ENCODE results near the gene TMUB2. TPM values are rescaled to one million over a fixed set of nuclear protein-coding genes. Genes with fewer than 3 reads are reported as not detected.
A peak's percentile ranks its signal among the peaks of the same experiment; 100 is the strongest.

The TMUB2 gene
- total and polyA plus RNA-seq, 2 of the 13 experiments (the other 11 are each of a cell fraction or from before 2014, with no cell fraction given) = 26.9 to 50.8 TPM

- Histone ChIP-seq H3K27me3 (ENCODE audit: control insufficient read depth in 1 of 2, insufficient read depth in 2 of 2, low read length in 2 of 2) (no peaks in the 10 kb centered on the region; a peak in 1 of 5 replicates), H4K20me1 (ENCODE audit: insufficient read depth, low read length) (peaks cover 5% of the 10 kb centered on the region; the same call in 1 of the 2 replicates), H3K9ac (ENCODE audit: insufficient read depth, low read depth, low read length) (no peak overlapping the region), H3K27ac (ENCODE audit: extremely low read length, insufficient read depth, low read length) (peak overlapping the region; percentile 87), H3K36me3 (replicated peaks in 1 of 2; ENCODE audit: control insufficient read depth in 1 of 2, insufficient read depth in 2 of 2, low read length in 2 of 2) (peaks cover 3 to 23% of the 10 kb centered on the region in 2 experiments; a peak in 4 of 5 replicates), H3K9me3 (ENCODE audit: low read length) (no peaks in the 10 kb centered on the region), H2AFZ (ENCODE audit: low read length) (no peak overlapping the region), H3K4me1 (ENCODE audit: insufficient read depth, low read length) (peaks cover 50% of the 10 kb centered on the region), H3K79me2 (ENCODE audit: insufficient read depth, low read length) (peaks cover 27% of the 10 kb centered on the region), H3K4me2 (ENCODE audit: low read depth, low read length) (no peak overlapping the region), H3K4me3 (replicated peaks in 1 of 3; ENCODE audit: insufficient read depth in 1 of 3, low read depth in 2 of 3, low read length in 3 of 3) (no peak overlapping the region)
- ChIA-PET CTCF (ENCODE audit: low intra/inter-chr PET ratio, low total read pairs) (no interaction called here), POLR2A (interaction anchor here (2.8 to 5.2 kb wide), 3 partner anchors 12 to 74 kb away, joined by 7 to 71 read pairs (median 8); partner anchors contain the start of genes ASB16 and ATXN7L3)
- 94% methylated on average over 2 of the region's 2 CpGs for WGBS (ENCODE audit: low lambda C conversion rate)
- DNase-seq (ENCODE audit: low spot score) (no peak), FAIRE-seq (no peak), ATAC-seq (no peak)
- TF ChIP-seq ZBTB14 (CRISPR knock-in tag; IDR thresholded peaks at IDR 0.05) (no peak), NRL (CRISPR knock-in tag; IDR thresholded peaks at IDR 0.05; ENCODE audit: borderline replicate concordance) (no peak), DMAP1 (CRISPR knock-in tag; IDR thresholded peaks at IDR 0.05) (no peak), ZNF274 (CRISPR knock-in tag; IDR thresholded peaks at IDR 0.05) (no peak), PCBP2 (optimal IDR thresholded peaks at IDR 0.05; ENCODE audit: low read depth, low read length, poor library complexity, severe bottlenecking) (no peak), SP140L (CRISPR knock-in tag; IDR thresholded peaks at IDR 0.05; ENCODE audit: borderline replicate concordance) (no peak), MAFF (IDR thresholded peaks at IDR 0.05; ENCODE audit: low read depth, low read length) (peak; percentile 74), SP1 (IDR thresholded peaks at IDR 0.05) (no peak), SP1 (CRISPR knock-in tag; IDR thresholded peaks at IDR 0.05) (no peak), AHDC1 (CRISPR knock-in tag; IDR thresholded peaks at IDR 0.05; ENCODE audit: borderline replicate concordance) (no peak), PRMT3 (CRISPR knock-in tag; IDR thresholded peaks at IDR 0.05; ENCODE audit: borderline replicate concordance, low read depth) (no peak), HHEX (CRISPR knock-in tag; IDR thresholded peaks at IDR 0.05) (no peak), EP300 (IDR thresholded peaks at IDR 0.05; ENCODE audit: low read depth in 2 of 2, low read length in 2 of 2) (no peak), EP300 (CRISPR knock-in tag; IDR thresholded peaks at IDR 0.05; ENCODE audit: borderline replicate concordance) (no peak), ATF4 (CRISPR knock-in tag; IDR thresholded peaks at IDR 0.05) (no peak), MAFK (conservative IDR thresholded peaks at IDR 0.05 in 1 of 2, IDR thresholded peaks at IDR 0.05 in 1 of 2; ENCODE audit: low read length in 2 of 2) (peak; percentile 65 to 91)
- no TSS peak for BruUV-seq (replicated peaks)
- in situ Hi-C loops (cut with HindIII; ENCODE audit: extremely low pct_ligation_motif_present, low pct_unique_long_range_greater_than_20kb) (loop anchor here (10.0 kb wide), 1 partner anchor 62 kb away; no protein-coding TSS in a partner anchor), intact Hi-C loops (cut with micrococcal nuclease; ENCODE audit: unreplicated experiment) (no loop called here)
Observed at GRCh38 chr17:44183024-44183423, 3.7 kb upstream of the TMUB2 start.

Data from HepG2 (cell line).